DND-41 (cell line): ENCODE results near the gene IFFO2.

Experiments used
- EZH2 ChIP-seq: IDR thresholded peaks from 3 replicates; pipeline ENCODE4 v1.6.1; 2012; ENCODE audit warnings: borderline replicate concordance, low read depth, mild to moderate bottlenecking, moderate library complexity, low read length, inconsistent platforms; ENCODE audit not compliant: severe bottlenecking
- TF ChIP-seq, protein P1 (sequence below): IDR thresholded peaks from 2 replicates; pipeline ENCODE4 v1.5.1; 2012; ENCODE audit warnings: borderline replicate concordance, low read length, moderate library complexity, mild to moderate bottlenecking; ENCODE audit not compliant: poor library complexity, severe bottlenecking; ENCODE audit errors: extremely low read depth

- TF ChIP-seq, protein P1, sequence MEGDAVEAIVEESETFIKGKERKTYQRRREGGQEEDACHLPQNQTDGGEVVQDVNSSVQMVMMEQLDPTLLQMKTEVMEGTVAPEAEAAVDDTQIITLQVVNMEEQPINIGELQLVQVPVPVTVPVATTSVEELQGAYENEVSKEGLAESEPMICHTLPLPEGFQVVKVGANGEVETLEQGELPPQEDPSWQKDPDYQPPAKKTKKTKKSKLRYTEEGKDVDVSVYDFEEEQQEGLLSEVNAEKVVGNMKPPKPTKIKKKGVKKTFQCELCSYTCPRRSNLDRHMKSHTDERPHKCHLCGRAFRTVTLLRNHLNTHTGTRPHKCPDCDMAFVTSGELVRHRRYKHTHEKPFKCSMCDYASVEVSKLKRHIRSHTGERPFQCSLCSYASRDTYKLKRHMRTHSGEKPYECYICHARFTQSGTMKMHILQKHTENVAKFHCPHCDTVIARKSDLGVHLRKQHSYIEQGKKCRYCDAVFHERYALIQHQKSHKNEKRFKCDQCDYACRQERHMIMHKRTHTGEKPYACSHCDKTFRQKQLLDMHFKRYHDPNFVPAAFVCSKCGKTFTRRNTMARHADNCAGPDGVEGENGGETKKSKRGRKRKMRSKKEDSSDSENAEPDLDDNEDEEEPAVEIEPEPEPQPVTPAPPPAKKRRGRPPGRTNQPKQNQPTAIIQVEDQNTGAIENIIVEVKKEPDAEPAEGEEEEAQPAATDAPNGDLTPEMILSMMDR: no peak
- TF ChIP-seq EZH2: no peak
Measured at GRCh38 chr1:18997508-18997907, 41.0 kb upstream of the IFFO2 start.
